Muscle layer of duodenum (tissue), 2 donors: ENCODE data around the gene SPATA31D1.

Experiments used
- H3K27ac ChIP-seq: one replicate; pipeline ENCODE4 v1.7.0; 2013; ENCODE audit warnings: mild to moderate bottlenecking, low read length
- H3K27me3 ChIP-seq: one replicate; pipeline ENCODE4 v1.7.0; 2013; ENCODE audit warnings: low read depth, mild to moderate bottlenecking, control low read depth, low read length
- H3K36me3 ChIP-seq, 2 donors: one replicate each; pipeline ENCODE4 v1.7.0; 2013; ENCODE audit warnings: low read length in 2 of 2, control low read depth in 1 of 2, mild to moderate bottlenecking in 1 of 2; ENCODE audit not compliant: insufficient read depth in 2 of 2, control insufficient read depth in 1 of 2
- H3K4me1 ChIP-seq, 2 donors: one replicate each; pipeline ENCODE4 v1.7.0; 2013; ENCODE audit warnings: low read length in 2 of 2, mild to moderate bottlenecking in 2 of 2, control low read depth in 1 of 2, moderate library complexity in 1 of 2; ENCODE audit not compliant: insufficient read depth in 2 of 2, control insufficient read depth in 1 of 2
- H3K4me3 ChIP-seq, 2 donors: one replicate each; pipeline ENCODE4 v1.7.0; 2013; ENCODE audit warnings: low read length in 2 of 2, low read depth in 1 of 2, mild to moderate bottlenecking in 1 of 2
- H3K9me3 ChIP-seq, 2 donors: one replicate each; pipeline ENCODE4 v1.7.0; 2013; ENCODE audit warnings: low read length in 2 of 2, control low read depth in 1 of 2, mild to moderate bottlenecking in 1 of 2; ENCODE audit not compliant: control insufficient read depth in 1 of 2
- donor health status: healthy.

Gene SPATA31D1

GRCh38 chr9:81979196-81979595, 9.4 kb upstream of the SPATA31D1 start:
- Histone ChIP-seq H3K9me3 (no peaks in the 10 kb centered on the region), H3K27me3 (no peaks in the 10 kb centered on the region), H3K27ac (no peak overlapping the region), H3K4me1 (no peaks in the 10 kb centered on the region), H3K36me3 (no peaks in the 10 kb centered on the region), H3K4me3 (no peak overlapping the region)

GRCh38 chr9:81980568-81980967, 8.0 kb upstream of the SPATA31D1 start:
- Histone ChIP-seq H3K27ac (no peak overlapping the region), H3K4me3 (no peak overlapping the region), H3K9me3 (no peaks in the 10 kb centered on the region), H3K36me3 (no peaks in the 10 kb centered on the region), H3K4me1 (no peaks in the 10 kb centered on the region), H3K27me3 (no peaks in the 10 kb centered on the region)

GRCh38 chr9:81981883-81982282, 6.7 kb upstream of the SPATA31D1 start:
- Histone ChIP-seq H3K4me1 (no peaks in the 10 kb centered on the region), H3K27me3 (no peaks in the 10 kb centered on the region), H3K9me3 (no peaks in the 10 kb centered on the region), H3K36me3 (no peaks in the 10 kb centered on the region), H3K27ac (no peak overlapping the region), H3K4me3 (no peak overlapping the region)

GRCh38 chr9:81984928-81985327, 3.6 kb upstream of the SPATA31D1 start:
- Histone ChIP-seq H3K27me3 (no peaks in the 10 kb centered on the region), H3K27ac (no peak overlapping the region), H3K4me3 (no peak overlapping the region), H3K9me3 (no peaks in the 10 kb centered on the region), H3K36me3 (no peaks in the 10 kb centered on the region), H3K4me1 (no peaks in the 10 kb centered on the region)

- Histone ChIP-seq H3K9me3 (no peaks in the 10 kb centered on the region), H3K4me1 (no peaks in the 10 kb centered on the region), H3K36me3 (no peaks in the 10 kb centered on the region), H3K4me3 (no peak overlapping the region), H3K27me3 (no peaks in the 10 kb centered on the region), H3K27ac (no peak overlapping the region)
Measured at GRCh38 chr9:81986051-81986450, 2.5 kb upstream of the SPATA31D1 start.

GRCh38 chr9:81989700-81990099, 1.1 kb downstream of the SPATA31D1 start:
- Histone ChIP-seq H3K9me3 (no peaks in the 10 kb centered on the region), H3K36me3 (no peaks in the 10 kb centered on the region), H3K27ac (no peak overlapping the region), H3K4me1 (no peaks in the 10 kb centered on the region), H3K27me3 (no peaks in the 10 kb centered on the region), H3K4me3 (no peak overlapping the region)

GRCh38 chr9:81993656-81994055, 5.1 kb downstream of the SPATA31D1 start:
- H3K4me1 ChIP-seq: no peaks in the 10 kb centered on the region
- H3K4me3 ChIP-seq: no peak overlapping the region
- no peaks in the 10 kb centered on the region for H3K27me3 ChIP-seq
- no peak overlapping the region for H3K27ac ChIP-seq
- no peaks in the 10 kb centered on the region for H3K9me3 ChIP-seq
- no peaks in the 10 kb centered on the region for H3K36me3 ChIP-seq

- Histone ChIP-seq H3K4me3 (no peak overlapping the region), H3K27ac (no peak overlapping the region), H3K36me3 (no peaks in the 10 kb centered on the region), H3K27me3 (no peaks in the 10 kb centered on the region), H3K9me3 (no peaks in the 10 kb centered on the region), H3K4me1 (no peaks in the 10 kb centered on the region)
Measured at GRCh38 chr9:81999806-82000205, 11.2 kb downstream of the SPATA31D1 start.

- no peaks in the 10 kb centered on the region for H3K27me3 ChIP-seq
- no peaks in the 10 kb centered on the region for H3K9me3 ChIP-seq
- H3K4me1 ChIP-seq: no peaks in the 10 kb centered on the region
- H3K4me3 ChIP-seq: no peak overlapping the region
- H3K36me3 ChIP-seq: no peaks in the 10 kb centered on the region
- no peak overlapping the region for H3K27ac ChIP-seq
Measured at GRCh38 chr9:82010711-82011110, 22.1 kb downstream of the SPATA31D1 start.

- H3K4me3 ChIP-seq: no peak overlapping the region
- H3K9me3 ChIP-seq: no peaks in the 10 kb centered on the region
- H3K36me3 ChIP-seq: no peaks in the 10 kb centered on the region
- H3K27me3 ChIP-seq: no peaks in the 10 kb centered on the region
- H3K27ac ChIP-seq: no peak overlapping the region
- H3K4me1 ChIP-seq: no peaks in the 10 kb centered on the region
Measured at GRCh38 chr9:82011133-82011532, 22.6 kb downstream of the SPATA31D1 start.

GRCh38 chr9:82012276-82012675, 23.7 kb downstream of the SPATA31D1 start:
- no peak overlapping the region for H3K27ac ChIP-seq
- H3K36me3 ChIP-seq: no peaks in the 10 kb centered on the region
- H3K9me3 ChIP-seq: no peaks in the 10 kb centered on the region
- no peaks in the 10 kb centered on the region for H3K27me3 ChIP-seq
- no peaks in the 10 kb centered on the region for H3K4me1 ChIP-seq
- H3K4me3 ChIP-seq: no peak overlapping the region

- Histone ChIP-seq H3K27me3 (no peaks in the 10 kb centered on the region), H3K4me1 (peaks cover 0 to 13% of the 10 kb centered on the region in 2 donors), H3K4me3 (no peak overlapping the region), H3K27ac (no peak overlapping the region), H3K36me3 (no peaks in the 10 kb centered on the region), H3K9me3 (no peaks in the 10 kb centered on the region)
Measured at GRCh38 chr9:82020331-82020730, 31.8 kb downstream of the SPATA31D1 start.
